Astrocyte (in vitro differentiated cells and primary cell): ENCODE results near the gene RPH3AL. TPM values are rescaled to one million over a fixed set of nuclear protein-coding genes. Genes with fewer than 3 reads are reported as not detected.

Experiments
- DNase-seq: peaks from one replicate; pipeline ENCODE4 v3.0.0-alpha.2; 2010; ENCODE audit warnings: low read depth
- FAIRE-seq: peaks from 2 replicates; lab custom pipeline; 2011; peaks lifted over from hg19 to GRCh38; lab: Jason Lieb, UNC
- H2AFZ ChIP-seq: 2 replicates; pipeline ENCODE4 v1.6.0; 2012; ENCODE audit warnings: low read depth, low read length, inconsistent platforms
- H3K27ac ChIP-seq: 2 replicates; pipeline ENCODE4 v1.5.1; 2011; ENCODE audit warnings: low read depth, low read length, inconsistent platforms
- H3K27me3 ChIP-seq: 2 replicates; pipeline ENCODE4 v1.6.0; 2011; ENCODE audit warnings: low read length, inconsistent platforms; ENCODE audit not compliant: insufficient read depth
- H3K36me3 ChIP-seq: 2 replicates; pipeline ENCODE4 v1.5.1; 2011; ENCODE audit warnings: low read length, inconsistent platforms; ENCODE audit not compliant: insufficient read depth
- H3K4me1 ChIP-seq: 2 replicates; pipeline ENCODE4 v1.5.1; 2011; ENCODE audit warnings: low read length, inconsistent platforms; ENCODE audit not compliant: insufficient read depth
- H3K4me2 ChIP-seq: 2 replicates; pipeline ENCODE4 v1.6.0; 2012; ENCODE audit warnings: low read length, inconsistent platforms
- H3K4me3 ChIP-seq: 2 replicates; pipeline ENCODE4 v1.5.1; 2011; ENCODE audit warnings: low read depth, mild to moderate bottlenecking, low read length, inconsistent platforms; ENCODE audit not compliant: insufficient read depth
- H3K79me2 ChIP-seq: 2 replicates; pipeline ENCODE4 v1.6.0; 2012; ENCODE audit warnings: mild to moderate bottlenecking, low read length, inconsistent platforms; ENCODE audit not compliant: insufficient read depth
- H3K9ac ChIP-seq: 2 replicates; pipeline ENCODE4 v1.6.0; 2012; ENCODE audit warnings: mild to moderate bottlenecking, low read length, inconsistent platforms
- H3K9me3 ChIP-seq: 2 replicates; pipeline ENCODE4 v1.5.1; 2012; ENCODE audit warnings: low read depth, mild to moderate bottlenecking, low read length, inconsistent platforms; ENCODE audit not compliant: insufficient read depth
- H4K20me1 ChIP-seq: 2 replicates; pipeline ENCODE4 v1.6.0; 2012; ENCODE audit warnings: low read length, inconsistent platforms; ENCODE audit not compliant: insufficient read depth
- H3K27ac Mint-ChIP-seq: one replicate; pipeline ENCODE4 v1.8.0; 2021; ENCODE audit warnings: mild to moderate bottlenecking, mixed read lengths; ENCODE audit not compliant: unreplicated experiment
- H3K27me3 Mint-ChIP-seq: one replicate; pipeline ENCODE4 v1.8.0; 2021; ENCODE audit warnings: low read depth, mixed read lengths; ENCODE audit not compliant: unreplicated experiment
- H3K36me3 Mint-ChIP-seq: one replicate; pipeline ENCODE4 v1.8.0; 2021; ENCODE audit warnings: low read depth, mixed read lengths; ENCODE audit not compliant: unreplicated experiment
- H3K4me1 Mint-ChIP-seq: one replicate; pipeline ENCODE4 v1.8.0; 2021; ENCODE audit warnings: low read depth, mixed read lengths; ENCODE audit not compliant: unreplicated experiment
- H3K4me3 Mint-ChIP-seq: one replicate; pipeline ENCODE4 v1.8.0; 2021; ENCODE audit warnings: mild to moderate bottlenecking, moderate library complexity, mixed read lengths; ENCODE audit not compliant: unreplicated experiment
- H3K9me3 Mint-ChIP-seq: one replicate; pipeline ENCODE4 v1.8.0; 2021; ENCODE audit warnings: mild to moderate bottlenecking, mixed read lengths; ENCODE audit not compliant: unreplicated experiment
- EZH2 ChIP-seq: IDR thresholded peaks from 2 replicates; pipeline ENCODE4 v1.6.1; 2012; ENCODE audit warnings: mild to moderate bottlenecking, low read length, inconsistent platforms; ENCODE audit not compliant: insufficient read depth
- total RNA-seq: library from RNA; stranded (reverse); gene quantifications from 2 replicates; pipeline ENCODE4 v1.2.1, GENCODE V29; 2021
- TF ChIP-seq, protein P1 (sequence below): IDR thresholded peaks from 2 replicates; pipeline ENCODE4 v1.5.1; 2011; ENCODE audit warnings: low read depth, mild to moderate bottlenecking, inconsistent platforms, low read length, moderate library complexity; ENCODE audit not compliant: insufficient read depth

The RPH3AL gene
- total RNA-seq, 1 donor from 2014 or later, result 3.7 TPM

DNA sequence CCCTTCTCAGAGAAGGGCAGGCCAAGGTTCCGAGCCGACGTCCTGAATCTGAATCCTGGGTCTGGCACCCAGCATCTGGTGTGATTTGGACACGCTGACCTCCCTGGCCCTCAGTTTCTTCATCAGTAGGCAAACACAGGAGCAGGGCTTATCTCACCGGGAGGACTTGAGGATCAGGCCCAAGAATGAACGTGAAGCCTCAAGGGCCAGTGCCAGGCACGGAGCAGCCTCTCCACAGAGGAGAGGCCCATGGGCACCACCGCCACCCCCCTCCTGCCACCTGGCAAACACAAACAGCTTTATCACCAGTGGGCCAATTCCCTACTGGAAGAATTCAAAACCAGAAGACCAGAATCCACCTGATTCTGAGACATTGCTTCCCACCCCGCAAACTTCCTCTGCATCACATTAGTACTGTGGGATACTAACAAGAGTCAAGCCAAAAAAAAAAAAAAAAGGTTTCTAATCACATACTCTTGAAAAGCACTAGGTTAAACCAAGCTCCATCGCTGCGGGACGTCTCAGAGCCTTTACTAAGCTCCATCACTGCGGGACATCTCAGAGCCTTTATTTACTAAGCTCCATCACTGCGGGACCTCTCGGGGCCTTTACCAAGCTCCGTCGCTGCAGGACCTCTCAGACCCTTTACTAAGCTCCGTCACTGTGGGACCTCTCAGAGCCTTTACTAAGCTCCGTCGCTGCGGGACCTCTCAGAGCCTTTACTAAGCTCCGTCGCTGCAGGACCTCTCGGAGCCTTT is 103.2 kb downstream of the RPH3AL start:
- H3K36me3 ChIP-seq, result no peaks in the 10 kb centered on the region
- H3K4me1 ChIP-seq, result no peaks in the 10 kb centered on the region
- Mint-ChIP-seq H3K4me3 (no peak overlapping the region), H3K36me3 (no peaks in the 10 kb centered on the region), H3K4me1 (no peaks in the 10 kb centered on the region), H3K9me3 (no peaks in the 10 kb centered on the region), H3K27ac (no peak overlapping the region), H3K27me3 (peaks cover 33% of the 10 kb centered on the region)
- H3K4me2 ChIP-seq, result no peak overlapping the region
- H3K27me3 ChIP-seq, result no peaks in the 10 kb centered on the region
- TF ChIP-seq, protein P1, sequence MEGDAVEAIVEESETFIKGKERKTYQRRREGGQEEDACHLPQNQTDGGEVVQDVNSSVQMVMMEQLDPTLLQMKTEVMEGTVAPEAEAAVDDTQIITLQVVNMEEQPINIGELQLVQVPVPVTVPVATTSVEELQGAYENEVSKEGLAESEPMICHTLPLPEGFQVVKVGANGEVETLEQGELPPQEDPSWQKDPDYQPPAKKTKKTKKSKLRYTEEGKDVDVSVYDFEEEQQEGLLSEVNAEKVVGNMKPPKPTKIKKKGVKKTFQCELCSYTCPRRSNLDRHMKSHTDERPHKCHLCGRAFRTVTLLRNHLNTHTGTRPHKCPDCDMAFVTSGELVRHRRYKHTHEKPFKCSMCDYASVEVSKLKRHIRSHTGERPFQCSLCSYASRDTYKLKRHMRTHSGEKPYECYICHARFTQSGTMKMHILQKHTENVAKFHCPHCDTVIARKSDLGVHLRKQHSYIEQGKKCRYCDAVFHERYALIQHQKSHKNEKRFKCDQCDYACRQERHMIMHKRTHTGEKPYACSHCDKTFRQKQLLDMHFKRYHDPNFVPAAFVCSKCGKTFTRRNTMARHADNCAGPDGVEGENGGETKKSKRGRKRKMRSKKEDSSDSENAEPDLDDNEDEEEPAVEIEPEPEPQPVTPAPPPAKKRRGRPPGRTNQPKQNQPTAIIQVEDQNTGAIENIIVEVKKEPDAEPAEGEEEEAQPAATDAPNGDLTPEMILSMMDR, result no peak
- no peak for TF ChIP-seq EZH2
- H3K27ac ChIP-seq, result no peak overlapping the region
- no peaks in the 10 kb centered on the region for H4K20me1 ChIP-seq
- DNase-seq (no peak), FAIRE-seq (no peak)
- H3K4me3 ChIP-seq, result no peak overlapping the region
- H2AFZ ChIP-seq, result no peak overlapping the region
- H3K9ac ChIP-seq, result no peak overlapping the region
- H3K9me3 ChIP-seq, result peaks cover 2% of the 10 kb centered on the region
- no peaks in the 10 kb centered on the region for H3K79me2 ChIP-seq

DNA sequence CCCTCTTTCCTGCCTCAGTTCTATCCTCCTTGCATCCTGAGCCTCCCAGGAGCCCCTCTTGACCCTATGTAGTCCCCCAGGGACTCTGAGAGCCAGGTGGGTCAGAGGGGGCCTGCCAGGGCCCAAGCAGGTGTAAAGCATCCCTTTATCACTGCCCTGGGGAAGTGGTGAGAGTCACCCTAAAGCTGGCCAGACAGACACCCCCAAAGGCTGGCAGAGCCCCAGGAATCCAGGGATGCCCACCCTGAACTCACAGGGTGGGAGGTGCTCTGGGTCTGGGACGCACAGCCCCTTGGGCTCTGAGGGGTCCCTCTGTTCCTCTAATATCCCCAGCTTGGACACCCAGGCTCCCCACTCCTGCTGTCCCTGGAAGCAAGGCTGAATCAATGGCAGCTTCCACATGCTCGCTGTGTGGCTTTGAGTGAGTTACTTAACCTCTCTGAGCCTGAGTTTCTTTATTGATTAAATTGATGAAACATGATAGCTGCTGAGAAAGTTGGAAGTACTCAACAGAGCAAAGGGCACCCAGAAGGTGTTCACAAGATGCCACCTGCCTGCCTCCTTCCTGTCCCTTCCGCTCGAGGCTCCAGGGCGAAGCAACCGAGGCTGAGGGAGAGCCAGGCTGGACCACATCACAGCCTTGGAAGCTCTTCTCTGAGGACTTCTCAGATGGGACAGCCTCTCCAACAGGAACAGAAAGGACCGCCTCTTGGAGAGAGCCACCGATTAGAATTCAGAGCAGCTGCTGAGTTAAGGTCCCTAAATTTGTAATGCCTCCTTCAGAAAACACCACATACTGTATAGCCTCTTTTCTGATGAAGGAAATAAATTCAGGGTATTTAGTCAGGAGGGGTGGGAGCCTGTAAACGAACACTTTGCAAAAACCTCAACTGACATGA is 104.0 kb downstream of the RPH3AL start:
- H3K79me2 ChIP-seq, result no peaks in the 10 kb centered on the region
- H3K4me1 ChIP-seq, result no peaks in the 10 kb centered on the region
- no peaks in the 10 kb centered on the region for H3K27me3 ChIP-seq
- Mint-ChIP-seq H3K36me3 (no peaks in the 10 kb centered on the region), H3K4me3 (no peak overlapping the region), H3K9me3 (no peaks in the 10 kb centered on the region), H3K4me1 (no peaks in the 10 kb centered on the region), H3K27ac (no peak overlapping the region), H3K27me3 (peaks cover 33% of the 10 kb centered on the region)
- FAIRE-seq (no peak), DNase-seq (no peak)
- no peak overlapping the region for H3K4me2 ChIP-seq
- no peaks in the 10 kb centered on the region for H4K20me1 ChIP-seq
- TF ChIP-seq, protein P1, result no peak
- TF ChIP-seq EZH2, result no peak
- H3K27ac ChIP-seq, result no peak overlapping the region
- H3K9me3 ChIP-seq, result peaks cover 2% of the 10 kb centered on the region
- no peak overlapping the region for H3K4me3 ChIP-seq
- H2AFZ ChIP-seq, result no peak overlapping the region
- no peaks in the 10 kb centered on the region for H3K36me3 ChIP-seq
- H3K9ac ChIP-seq, result no peak overlapping the region
